WERI-Rb-1 (cell line): ENCODE measurements around the gene FAM217B.

Source experiments
- DNase-seq: peaks from one replicate; pipeline ENCODE4 v3.0.0-alpha.2; 2020
- H3K27ac ChIP-seq: fragments of 250-450 bp; sonication (Bioruptor Pico); 2 replicates; pipeline ENCODE4 v1.5.1; 2020; ENCODE audit warnings: mild to moderate bottlenecking, moderate library complexity
- H3K27me3 ChIP-seq: fragments of 250-450 bp; sonication (Bioruptor Pico); 2 replicates; pipeline ENCODE4 v1.5.1; 2021; ENCODE audit warnings: mild to moderate bottlenecking, low read depth, moderate library complexity; ENCODE audit not compliant: insufficient read depth, severe bottlenecking
- H3K36me3 ChIP-seq: fragments of 250-450 bp; sonication (Bioruptor Pico); 2 replicates; pipeline ENCODE4 v1.5.1; 2020; ENCODE audit warnings: mild to moderate bottlenecking, moderate library complexity
- H3K4me3 ChIP-seq: 2 replicates; pipeline ENCODE4 v1.5.1; 2011; ENCODE audit warnings: low read depth, mild to moderate bottlenecking, control low read depth, low read length
- H3K9me3 ChIP-seq: fragments of 250-450 bp; sonication (Bioruptor Pico); 2 replicates; pipeline ENCODE4 v1.5.1; 2021; ENCODE audit warnings: mild to moderate bottlenecking, moderate library complexity; ENCODE audit not compliant: severe bottlenecking
- TF ChIP-seq, protein P1 (sequence below): IDR thresholded peaks from 2 replicates; pipeline ENCODE4 v1.5.1; 2011; ENCODE audit warnings: low read depth, mild to moderate bottlenecking, control low read depth, inconsistent platforms, low read length

FAM217B gene

GRCh38 chr20:59988141-59988540 lies 48.0 kb downstream of the FAM217B start:
- TF ChIP-seq, protein P1, sequence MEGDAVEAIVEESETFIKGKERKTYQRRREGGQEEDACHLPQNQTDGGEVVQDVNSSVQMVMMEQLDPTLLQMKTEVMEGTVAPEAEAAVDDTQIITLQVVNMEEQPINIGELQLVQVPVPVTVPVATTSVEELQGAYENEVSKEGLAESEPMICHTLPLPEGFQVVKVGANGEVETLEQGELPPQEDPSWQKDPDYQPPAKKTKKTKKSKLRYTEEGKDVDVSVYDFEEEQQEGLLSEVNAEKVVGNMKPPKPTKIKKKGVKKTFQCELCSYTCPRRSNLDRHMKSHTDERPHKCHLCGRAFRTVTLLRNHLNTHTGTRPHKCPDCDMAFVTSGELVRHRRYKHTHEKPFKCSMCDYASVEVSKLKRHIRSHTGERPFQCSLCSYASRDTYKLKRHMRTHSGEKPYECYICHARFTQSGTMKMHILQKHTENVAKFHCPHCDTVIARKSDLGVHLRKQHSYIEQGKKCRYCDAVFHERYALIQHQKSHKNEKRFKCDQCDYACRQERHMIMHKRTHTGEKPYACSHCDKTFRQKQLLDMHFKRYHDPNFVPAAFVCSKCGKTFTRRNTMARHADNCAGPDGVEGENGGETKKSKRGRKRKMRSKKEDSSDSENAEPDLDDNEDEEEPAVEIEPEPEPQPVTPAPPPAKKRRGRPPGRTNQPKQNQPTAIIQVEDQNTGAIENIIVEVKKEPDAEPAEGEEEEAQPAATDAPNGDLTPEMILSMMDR, result no peak
- Histone ChIP-seq H3K27me3 (no peaks in the 10 kb centered on the region), H3K9me3 (no peaks in the 10 kb centered on the region), H3K27ac (peak overlapping the region; percentile 85), H3K36me3 (no peaks in the 10 kb centered on the region), H3K4me3 (no peak overlapping the region)
- DNase-seq, result no peak

GRCh38 chr20:59992526-59993084 lies 52.4 kb downstream of the FAM217B start:
- no peak overlapping the region for H3K4me3 ChIP-seq
- TF ChIP-seq, protein P1, result no peak
- no peaks in the 10 kb centered on the region for H3K27me3 ChIP-seq
- no peaks in the 10 kb centered on the region for H3K36me3 ChIP-seq
- H3K27ac ChIP-seq, result no peak overlapping the region
- no peak for DNase-seq
- H3K9me3 ChIP-seq, result no peaks in the 10 kb centered on the region

GRCh38 chr20:59993736-59994430 lies 53.7 kb downstream of the FAM217B start:
- H3K4me3 ChIP-seq, result no peak overlapping the region
- H3K27ac ChIP-seq, result no peak overlapping the region
- H3K9me3 ChIP-seq, result no peaks in the 10 kb centered on the region
- DNase-seq, result no peak
- no peaks in the 10 kb centered on the region for H3K36me3 ChIP-seq
- TF ChIP-seq, protein P1, result no peak
- no peaks in the 10 kb centered on the region for H3K27me3 ChIP-seq

- Histone ChIP-seq H3K36me3 (no peaks in the 10 kb centered on the region), H3K27me3 (no peaks in the 10 kb centered on the region), H3K4me3 (no peak overlapping the region), H3K9me3 (no peaks in the 10 kb centered on the region), H3K27ac (no peak overlapping the region)
- DNase-seq, result no peak
- TF ChIP-seq, protein P1, result no peak
These were observed 54.5 kb downstream of the FAM217B start for GRCh38 chr20:59994697-59995122.

- Histone ChIP-seq H3K4me3 (no peak overlapping the region), H3K27ac (no peak overlapping the region), H3K27me3 (no peaks in the 10 kb centered on the region), H3K9me3 (no peaks in the 10 kb centered on the region), H3K36me3 (no peaks in the 10 kb centered on the region)
- DNase-seq, result no peak
- TF ChIP-seq, protein P1, result no peak
These were observed 55.9 kb downstream of the FAM217B start for GRCh38 chr20:59996108-59996507.
